GM12878 (cell line): Measurements from ENCODE around the gene ZBTB48. TPM values are rescaled to one million over a fixed set of nuclear protein-coding genes. Genes with fewer than 3 reads are reported as not detected.

Source experiments
- ATAC-seq: fragments of 200-7000 bp; cut with Tn5 transposase; 3 replicates; pipeline ENCODE4 v1.9.1; 2020; ENCODE audit warnings: mild to moderate bottlenecking, moderate library complexity
- BruUV-seq: library from RNA; stranded (reverse); fragments of 400-500 nt; replicated peaks from 2 replicates; lab custom pipeline; 2021; lab: Mats Ljungman, UMichigan
- CTCF ChIA-PET: fragments of 300-600 bp; sonication (Branson Sonifier 250); formaldehyde crosslinking; extraction: SDS; loops from one replicate; lab custom pipeline; 2021; ENCODE audit warnings: inconsistent platforms; lab: Yijun Ruan, JAX
- POLR2A ChIA-PET: fragments of 350-600 bp; formaldehyde crosslinking; extraction: SDS; loops from one replicate; lab custom pipeline; 2021; ENCODE audit warnings: inconsistent platforms; lab: Charles Lee
- RAD21 ChIA-PET: fragments of 300-600 bp; sonication (Branson Sonifier 250); formaldehyde crosslinking; loops from one replicate; lab custom pipeline; 2023; ENCODE audit warnings: antibody characterized with exemption; ENCODE audit not compliant: unreplicated experiment; lab: Charles Lee
- SMC1A ChIA-PET: fragments of 300-600 bp; sonication (Branson Sonifier 250); formaldehyde crosslinking; loops from one replicate; lab custom pipeline; 2023; ENCODE audit not compliant: unreplicated experiment, uncharacterized antibody; lab: Charles Lee
- DNase-seq: peaks from one replicate; pipeline ENCODE4 v3.0.0-alpha.2; 2011; ENCODE audit warnings: low read depth, low spot score
- FAIRE-seq: peaks from 3 replicates; lab custom pipeline; 2011; peaks lifted over from hg19 to GRCh38; lab: Jason Lieb, UNC
- H2AFZ ChIP-seq: 2 replicates; pipeline ENCODE4 v1.6.0; 2011; ENCODE audit warnings: low read depth, low read length, control low read depth; ENCODE audit not compliant: control insufficient read depth
- H3K27ac ChIP-seq: 2 replicates; pipeline ENCODE4 v1.5.1; 2011; ENCODE audit warnings: control low read depth; ENCODE audit not compliant: control insufficient read depth, insufficient read depth
- H3K27me3 ChIP-seq, 2 experiments: replicated peaks in 1 of 2; 2 replicates each; pipeline versions ENCODE4 v1.6.0 to v1.6.1; 2011; ENCODE audit warnings: low read length in 1 of 2; ENCODE audit not compliant: control insufficient read depth in 2 of 2, insufficient read depth in 2 of 2
- H3K36me3 ChIP-seq, 2 experiments: 2 replicates each; pipeline ENCODE4 v1.5.1; 2011; ENCODE audit warnings: low read length in 1 of 2; ENCODE audit not compliant: control insufficient read depth in 2 of 2, insufficient read depth in 2 of 2
- H3K4me1 ChIP-seq: 2 replicates; pipeline ENCODE4 v1.6.1; 2011; ENCODE audit warnings: mild to moderate bottlenecking, low read length, moderate library complexity, mixed read lengths; ENCODE audit not compliant: control insufficient read depth, insufficient read depth
- H3K4me2 ChIP-seq: 2 replicates; pipeline ENCODE4 v1.6.0; 2011; ENCODE audit warnings: control low read depth; ENCODE audit not compliant: control insufficient read depth, insufficient read depth
- H3K4me3 ChIP-seq: fragments of 200-600 bp; sonication (generic); 2 replicates; pipeline ENCODE4 v1.5.1; 2016
- H3K79me2 ChIP-seq: 2 replicates; pipeline ENCODE4 v1.6.0; 2011; ENCODE audit warnings: low read length; ENCODE audit not compliant: control insufficient read depth, insufficient read depth
- H3K9ac ChIP-seq: 2 replicates; pipeline ENCODE4 v1.8.0; 2011; ENCODE audit warnings: low read length, control low read depth, mixed read lengths; ENCODE audit not compliant: control insufficient read depth, insufficient read depth
- H3K9me3 ChIP-seq: replicated peaks from 3 replicates; pipeline ENCODE4 v1.5.1; 2011; ENCODE audit warnings: mild to moderate bottlenecking, low read length; ENCODE audit not compliant: control insufficient read depth, insufficient read depth
- H4K20me1 ChIP-seq: 2 replicates; pipeline ENCODE4 v1.6.0; 2011; ENCODE audit not compliant: control insufficient read depth, insufficient read depth
- BRCA1 ChIP-seq: IDR thresholded peaks from 2 replicates; pipeline ENCODE4 v1.6.1; 2011; ENCODE audit warnings: low read depth, low read length, improper control_type of control experiment
- CEBPB ChIP-seq, 2 experiments: fragments of 150-350 bp in 1 of 2; IDR thresholded peaks; 2 replicates each; pipeline ENCODE4 v1.6.1; 2012 to 2014; ENCODE audit warnings: low read depth in 2 of 2, low read length in 2 of 2, borderline replicate concordance in 1 of 2, inconsistent platforms in 1 of 2
- EGR1 ChIP-seq, 2 experiments: IDR thresholded peaks; 1 replicate in 1 of 2; 2 replicates in 1 of 2; pipeline ENCODE4 v1.6.1; 2011 to 2012; ENCODE audit warnings: low read depth in 2 of 2, low read length in 2 of 2, borderline replicate concordance in 1 of 2, mild to moderate bottlenecking in 1 of 2, moderate library complexity in 1 of 2
- NRF1 ChIP-seq: conservative IDR thresholded peaks from 2 replicates; pipeline ENCODE4 v1.6.1; 2011; ENCODE audit warnings: mild to moderate bottlenecking, low read depth, low read length, improper control_type of control experiment
- POU2F2 ChIP-seq: IDR thresholded peaks from 3 replicates; pipeline ENCODE4 v1.6.1; 2011; ENCODE audit warnings: low read depth, mild to moderate bottlenecking, low read length, borderline replicate concordance
- RAD51 ChIP-seq: fragments of 450-650 bp; IDR thresholded peaks from 2 replicates; pipeline ENCODE4 v1.6.1; 2016; ENCODE audit warnings: moderate library complexity, mild to moderate bottlenecking, inconsistent platforms
- STAT3 ChIP-seq: IDR thresholded peaks from 2 replicates; pipeline ENCODE4 v1.6.1; 2011; ENCODE audit warnings: low read depth, low read length, improper control_type of control experiment
- WGBS: methylation state at CpG from one replicate; pipeline ENCODE4 v1.1.6; 2016; ENCODE audit warnings: low lambda C conversion rate; ENCODE audit not compliant: insufficient replicate concordance, insufficient coverage; ENCODE audit errors: missing lambda C conversion rate; 5-methylcytosine and 5-hydroxymethylcytosine counted together
- in situ Hi-C: fragments of 300-500 bp; cut with MboI; formaldehyde crosslinking; loops from 9 replicates; pipeline ENCODE4 v1.14.3; 2018; ENCODE audit warnings: mixed read lengths
- intact Hi-C: fragments of 100-400 bp; cut with micrococcal nuclease; formaldehyde crosslinking; loops from one replicate; pipeline ENCODE4 v1.14.2; 2022; ENCODE audit not compliant: unreplicated experiment
- polyA plus RNA-seq, 11 experiments: library from polyadenylated mRNA; depleted of rRNA in 4 of 11; unstranded in 6 of 11; stranded (reverse) in 5 of 11; fragments of >200 nt; fragmentation: Nextera tagmentation in 4 of 11; fragmentation: Illumina TruSeq in 1 of 11; extraction: Ambion mirVana in 4 of 11; extraction: Trizol in 1 of 11; gene quantifications; 1 replicate in 1 of 11; 2 replicates in 10 of 11; pipeline versions ENCODE4 v1.2.1 to v1.2.3, GENCODE V29; 2011 to 2016; ENCODE audit warnings: inconsistent platforms in 2 of 11, missing spikeins in 2 of 11, low read depth in 1 of 11
- total RNA-seq, 4 experiments: library from RNA; depleted of rRNA in 3 of 4; stranded (reverse); fragments of >200 nt in 3 of 4; fragmentation: Illumina TruSeq in 1 of 4; extraction: Trizol in 1 of 4; gene quantifications; 2 replicates each; pipeline versions ENCODE4 v1.2.1 to v1.2.3, GENCODE V29; 2013 to 2021
- TF ChIP-seq, protein P1 (sequence below): fragments of 450-650 bp; formaldehyde crosslinking; IDR thresholded peaks from 2 replicates; pipeline ENCODE4 v1.4.0; 2022; ENCODE audit warnings: mild to moderate bottlenecking, moderate library complexity

Gene ZBTB48
- total and polyA plus RNA-seq, 10 of the 15 experiments (the other 5 are each of a cell fraction or from before 2014, with no cell fraction given), result 1.00 to 25.3 (median 16.7) TPM

DNA sequence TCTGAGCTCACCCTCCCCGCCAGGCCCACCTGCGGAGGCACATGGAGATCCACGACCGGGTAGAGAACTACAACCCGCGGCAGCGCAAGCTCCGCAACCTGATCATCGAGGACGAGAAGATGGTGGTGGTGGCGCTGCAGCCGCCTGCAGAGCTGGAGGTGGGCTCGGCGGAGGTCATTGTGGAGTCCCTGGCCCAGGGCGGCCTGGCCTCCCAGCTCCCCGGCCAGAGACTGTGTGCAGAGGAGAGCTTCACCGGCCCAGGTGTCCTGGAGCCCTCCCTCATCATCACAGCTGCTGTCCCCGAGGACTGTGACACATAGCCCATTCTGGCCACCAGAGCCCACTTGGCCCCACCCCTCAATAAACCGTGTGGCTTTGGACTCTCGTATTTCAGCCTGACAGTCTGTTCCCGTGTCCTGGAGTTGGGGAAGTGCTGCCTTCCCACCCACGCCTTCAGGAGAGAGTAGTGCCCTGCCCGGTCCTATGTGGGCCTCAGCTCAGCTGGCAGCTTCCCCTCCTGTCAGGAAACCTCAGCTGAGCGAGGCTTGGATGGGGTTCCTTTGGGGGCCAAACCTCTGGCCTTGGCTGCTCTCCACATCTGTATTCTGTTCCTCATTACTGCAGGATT, 9.2 kb downstream of the ZBTB48 start:
- peaks cover 9 to 23% of the 10 kb centered on the region in 2 experiments; a peak in 3 of 4 replicates for H3K36me3 ChIP-seq
- no peak overlapping the region for H3K9ac ChIP-seq
- H4K20me1 ChIP-seq, result no peaks in the 10 kb centered on the region
- no peaks in the 10 kb centered on the region for H3K27me3 ChIP-seq
- no peak overlapping the region for H3K27ac ChIP-seq
- CTCF ChIA-PET, result no interaction called here
- H3K4me2 ChIP-seq, result no peak overlapping the region
- DNase-seq (no peak), FAIRE-seq (no peak), ATAC-seq (no peak)
- SMC1A ChIA-PET, result interaction anchor here (1.2 kb wide), 1 partner anchor 9 kb away, joined by 3 read pairs; the partner anchor contains the start of gene ZBTB48
- in situ Hi-C loops (no loop called here), intact Hi-C loops (no loop called here)
- BruUV-seq, result no TSS peak
- WGBS, result 85% methylated on average over 24 of the region's 24 CpGs
- no peaks in the 10 kb centered on the region for H3K79me2 ChIP-seq
- H2AFZ ChIP-seq, result no peak overlapping the region
- no peaks in the 10 kb centered on the region for H3K4me1 ChIP-seq
- no peak for TF ChIP-seq NRF1
- TF ChIP-seq, protein P1, sequence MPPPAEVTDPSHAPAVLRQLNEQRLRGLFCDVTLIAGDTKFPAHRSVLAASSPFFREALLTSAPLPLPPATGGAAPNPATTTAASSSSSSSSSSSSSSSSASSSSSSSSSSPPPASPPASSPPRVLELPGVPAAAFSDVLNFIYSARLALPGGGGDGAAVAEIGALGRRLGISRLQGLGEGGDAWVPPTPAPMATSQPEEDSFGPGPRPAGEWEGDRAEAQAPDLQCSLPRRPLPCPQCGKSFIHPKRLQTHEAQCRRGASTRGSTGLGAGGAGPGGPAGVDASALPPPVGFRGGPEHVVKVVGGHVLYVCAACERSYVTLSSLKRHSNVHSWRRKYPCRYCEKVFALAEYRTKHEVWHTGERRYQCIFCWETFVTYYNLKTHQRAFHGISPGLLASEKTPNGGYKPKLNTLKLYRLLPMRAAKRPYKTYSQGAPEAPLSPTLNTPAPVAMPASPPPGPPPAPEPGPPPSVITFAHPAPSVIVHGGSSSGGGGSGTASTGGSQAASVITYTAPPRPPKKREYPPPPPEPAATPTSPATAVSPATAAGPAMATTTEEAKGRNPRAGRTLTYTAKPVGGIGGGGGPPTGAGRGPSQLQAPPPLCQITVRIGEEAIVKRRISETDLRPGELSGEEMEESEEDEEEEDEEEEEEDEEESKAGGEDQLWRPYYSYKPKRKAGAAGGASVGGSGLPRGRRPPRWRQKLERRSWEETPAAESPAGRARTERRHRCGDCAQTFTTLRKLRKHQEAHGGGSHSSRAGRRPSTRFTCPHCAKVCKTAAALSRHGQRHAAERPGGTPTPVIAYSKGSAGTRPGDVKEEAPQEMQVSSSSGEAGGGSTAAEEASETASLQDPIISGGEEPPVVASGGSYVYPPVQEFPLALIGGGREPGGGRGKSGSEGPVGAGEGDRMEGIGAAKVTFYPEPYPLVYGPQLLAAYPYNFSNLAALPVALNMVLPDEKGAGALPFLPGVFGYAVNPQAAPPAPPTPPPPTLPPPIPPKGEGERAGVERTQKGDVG, result no peak
- no peak for TF ChIP-seq POU2F2
- TF ChIP-seq STAT3, result no peak
- no peak for TF ChIP-seq CEBPB (IDR thresholded peaks at IDR 0.05; ENCODE audit: borderline replicate concordance in 1 of 2, low read depth in 2 of 2, low read length in 2 of 2)
- no peak for TF ChIP-seq BRCA1
- no peak for TF ChIP-seq RAD51
- no peak for TF ChIP-seq EGR1 (IDR thresholded peaks at IDR 0.05; ENCODE audit: borderline replicate concordance in 1 of 2, low read depth in 2 of 2, low read length in 2 of 2)
- H3K9me3 ChIP-seq, result no peaks in the 10 kb centered on the region
- RAD21 ChIA-PET, result no interaction called here
- H3K4me3 ChIP-seq, result no peak overlapping the region
- POLR2A ChIA-PET, result no interaction called here
